Activated naive CD8-positive, alpha-beta T cell (primary cell): ENCODE data around the gene LIN28B.

Experiments
- H3K27ac Mint-ChIP-seq: one replicate; pipeline ENCODE4 v1.8.0; 2021; ENCODE audit warnings: mixed read lengths
- H3K27me3 Mint-ChIP-seq: one replicate; pipeline ENCODE4 v1.8.0; 2021; ENCODE audit warnings: mixed read lengths
- H3K36me3 Mint-ChIP-seq: one replicate; pipeline ENCODE4 v1.8.0; 2021; ENCODE audit warnings: mixed read lengths
- H3K4me1 Mint-ChIP-seq: one replicate; pipeline ENCODE4 v1.8.0; 2021; ENCODE audit warnings: low read depth, mixed read lengths
- H3K4me3 Mint-ChIP-seq: one replicate; pipeline ENCODE4 v1.8.0; 2021; ENCODE audit warnings: mild to moderate bottlenecking, mixed read lengths
- H3K9me3 Mint-ChIP-seq: one replicate; pipeline ENCODE4 v1.8.0; 2021; ENCODE audit warnings: low read depth, mixed read lengths

The LIN28B gene

GRCh38 chr6:105087571-105088211, 130.8 kb downstream of the LIN28B start:
- Mint-ChIP-seq H3K4me1 (no peaks in the 10 kb centered on the region), H3K4me3 (no peak overlapping the region), H3K27ac (no peak overlapping the region), H3K9me3 (no peaks in the 10 kb centered on the region), H3K27me3 (peaks cover 3% of the 10 kb centered on the region), H3K36me3 (no peaks in the 10 kb centered on the region)

GRCh38 chr6:105091140-105091829, 134.4 kb downstream of the LIN28B start:
- H3K27me3 Mint-ChIP-seq, result peaks cover 3% of the 10 kb centered on the region

GRCh38 chr6:105094133-105094640, 137.3 kb downstream of the LIN28B start:
- Mint-ChIP-seq H3K4me3 (no peak overlapping the region), H3K36me3 (no peaks in the 10 kb centered on the region), H3K4me1 (no peaks in the 10 kb centered on the region), H3K9me3 (no peaks in the 10 kb centered on the region), H3K27me3 (peaks cover 2% of the 10 kb centered on the region), H3K27ac (no peak overlapping the region)

More at GRCh38 chr6:105091140-105091829, 134.4 kb downstream of the LIN28B start:
- H3K36me3 Mint-ChIP-seq, result no peaks in the 10 kb centered on the region
- no peaks in the 10 kb centered on the region for H3K4me1 Mint-ChIP-seq
- no peak overlapping the region for H3K4me3 Mint-ChIP-seq
- H3K27ac Mint-ChIP-seq, result no peak overlapping the region
- no peaks in the 10 kb centered on the region for H3K9me3 Mint-ChIP-seq

- H3K36me3 Mint-ChIP-seq, result no peaks in the 10 kb centered on the region
- H3K27me3 Mint-ChIP-seq, result peaks cover 2% of the 10 kb centered on the region
- no peaks in the 10 kb centered on the region for H3K9me3 Mint-ChIP-seq
- H3K4me1 Mint-ChIP-seq, result no peaks in the 10 kb centered on the region
- no peak overlapping the region for H3K27ac Mint-ChIP-seq
- H3K4me3 Mint-ChIP-seq, result no peak overlapping the region
These were observed 138.2 kb downstream of the LIN28B start for GRCh38 chr6:105095139-105095538.

GRCh38 chr6:105097288-105097687, 140.4 kb downstream of the LIN28B start:
- Mint-ChIP-seq H3K4me1 (no peaks in the 10 kb centered on the region), H3K27me3 (peaks cover 2% of the 10 kb centered on the region), H3K4me3 (no peak overlapping the region), H3K27ac (no peak overlapping the region), H3K36me3 (no peaks in the 10 kb centered on the region), H3K9me3 (no peaks in the 10 kb centered on the region)

- Mint-ChIP-seq H3K27ac (no peak overlapping the region), H3K27me3 (peaks cover 2% of the 10 kb centered on the region), H3K4me3 (no peak overlapping the region), H3K4me1 (no peaks in the 10 kb centered on the region), H3K9me3 (no peaks in the 10 kb centered on the region), H3K36me3 (no peaks in the 10 kb centered on the region)
These were observed 142.5 kb downstream of the LIN28B start for GRCh38 chr6:105099371-105099770.

GRCh38 chr6:105102186-105102585, 145.3 kb downstream of the LIN28B start:
- no peaks in the 10 kb centered on the region for H3K4me1 Mint-ChIP-seq
- peaks cover 5% of the 10 kb centered on the region for H3K27me3 Mint-ChIP-seq
- H3K27ac Mint-ChIP-seq, result no peak overlapping the region
- H3K4me3 Mint-ChIP-seq, result no peak overlapping the region
- H3K36me3 Mint-ChIP-seq, result no peaks in the 10 kb centered on the region
- H3K9me3 Mint-ChIP-seq, result no peaks in the 10 kb centered on the region

- Mint-ChIP-seq H3K36me3 (no peaks in the 10 kb centered on the region), H3K9me3 (no peaks in the 10 kb centered on the region), H3K4me3 (no peak overlapping the region), H3K4me1 (no peaks in the 10 kb centered on the region), H3K27ac (no peak overlapping the region), H3K27me3 (peaks cover 5% of the 10 kb centered on the region)
These were observed 148.2 kb downstream of the LIN28B start for GRCh38 chr6:105105094-105105493.

GRCh38 chr6:105106260-105106659, 149.4 kb downstream of the LIN28B start:
- H3K27me3 Mint-ChIP-seq, result peaks cover 5% of the 10 kb centered on the region
- H3K36me3 Mint-ChIP-seq, result no peaks in the 10 kb centered on the region
- no peaks in the 10 kb centered on the region for H3K9me3 Mint-ChIP-seq
- H3K4me3 Mint-ChIP-seq, result no peak overlapping the region
- no peak overlapping the region for H3K27ac Mint-ChIP-seq
- H3K4me1 Mint-ChIP-seq, result no peaks in the 10 kb centered on the region

- Mint-ChIP-seq H3K9me3 (no peaks in the 10 kb centered on the region), H3K27me3 (peaks cover 10% of the 10 kb centered on the region), H3K36me3 (no peaks in the 10 kb centered on the region), H3K27ac (no peak overlapping the region), H3K4me3 (no peak overlapping the region), H3K4me1 (no peaks in the 10 kb centered on the region)
These were observed 150.3 kb downstream of the LIN28B start for GRCh38 chr6:105107207-105107606.

- Mint-ChIP-seq H3K27me3 (peaks cover 10% of the 10 kb centered on the region), H3K36me3 (no peaks in the 10 kb centered on the region), H3K27ac (no peak overlapping the region), H3K4me3 (no peak overlapping the region), H3K9me3 (no peaks in the 10 kb centered on the region), H3K4me1 (no peaks in the 10 kb centered on the region)
These were observed 151.8 kb downstream of the LIN28B start for GRCh38 chr6:105108631-105109262.

- no peaks in the 10 kb centered on the region for H3K36me3 Mint-ChIP-seq
- no peaks in the 10 kb centered on the region for H3K9me3 Mint-ChIP-seq
- no peak overlapping the region for H3K27ac Mint-ChIP-seq
- H3K4me3 Mint-ChIP-seq, result no peak overlapping the region
- peaks cover 10% of the 10 kb centered on the region for H3K27me3 Mint-ChIP-seq
- H3K4me1 Mint-ChIP-seq, result no peaks in the 10 kb centered on the region
These were observed 153.3 kb downstream of the LIN28B start for GRCh38 chr6:105109955-105110895.

- Mint-ChIP-seq H3K27ac (no peak overlapping the region), H3K27me3 (peaks cover 8% of the 10 kb centered on the region), H3K4me3 (no peak overlapping the region), H3K9me3 (no peaks in the 10 kb centered on the region), H3K36me3 (no peaks in the 10 kb centered on the region), H3K4me1 (no peaks in the 10 kb centered on the region)
These were observed 154.2 kb downstream of the LIN28B start for GRCh38 chr6:105111105-105111504.

GRCh38 chr6:105111871-105112270, 155.0 kb downstream of the LIN28B start:
- peaks cover 11% of the 10 kb centered on the region for H3K27me3 Mint-ChIP-seq
- no peaks in the 10 kb centered on the region for H3K9me3 Mint-ChIP-seq
- H3K4me3 Mint-ChIP-seq, result no peak overlapping the region
- no peaks in the 10 kb centered on the region for H3K36me3 Mint-ChIP-seq
- no peaks in the 10 kb centered on the region for H3K4me1 Mint-ChIP-seq
- H3K27ac Mint-ChIP-seq, result no peak overlapping the region
